Upper lobe of right lung (tissue), 1 donor: Measurements from ENCODE around the gene CAMTA1. TPM values are rescaled to one million over a fixed set of nuclear protein-coding genes. Genes with fewer than 3 reads are reported as not detected.

Experiments
- ATAC-seq: fragments of 200-7000 bp; cut with Tn5 transposase; one replicate; pipeline ENCODE4 v1.9.1; 2020; ENCODE audit warnings: mild to moderate bottlenecking, moderate library complexity
- DNase-seq: peaks from one replicate; pipeline ENCODE4 v3.0.0-alpha.2; 2020
- H3K27ac ChIP-seq: fragments of 200-600 bp; one replicate; pipeline ENCODE4 v1.8.0; 2022
- H3K27me3 ChIP-seq: fragments of 200-600 bp; one replicate; pipeline ENCODE4 v1.8.0; 2022; ENCODE audit warnings: mild to moderate bottlenecking
- H3K36me3 ChIP-seq: fragments of 200-600 bp; one replicate; pipeline ENCODE4 v1.8.0; 2022
- H3K4me1 ChIP-seq: fragments of 200-600 bp; one replicate; pipeline ENCODE4 v1.8.0; 2022
- H3K4me3 ChIP-seq: fragments of 200-600 bp; one replicate; pipeline ENCODE4 v1.8.0; 2022; ENCODE audit warnings: mild to moderate bottlenecking
- H3K9me3 ChIP-seq: fragments of 200-600 bp; one replicate; pipeline ENCODE4 v1.8.0; 2022
- CTCF ChIP-seq: fragments of 200-600 bp; IDR thresholded peaks from one replicate; pipeline ENCODE4 v1.8.0; 2022; ENCODE audit warnings: antibody characterized with exemption
- intact Hi-C: fragments of 100-400 bp; cut with DNase I; formaldehyde crosslinking; loops from one replicate; pipeline ENCODE4 v1.11.0; 2022
- total RNA-seq: library from RNA; stranded (reverse); fragmentation: NEBNext Ultra II Directional; extraction: Animal tissue kit (Norgen Biotek cat#: 25700); gene quantifications from one replicate; pipeline ENCODE4 v1.2.1, GENCODE V29; 2021
- donor health status: DM: no; HTN: yes; CAD: no; lungs with severe emphysema.

Gene CAMTA1
- total RNA-seq, 1 donor from 2014 or later = 63.4 TPM

DNA sequence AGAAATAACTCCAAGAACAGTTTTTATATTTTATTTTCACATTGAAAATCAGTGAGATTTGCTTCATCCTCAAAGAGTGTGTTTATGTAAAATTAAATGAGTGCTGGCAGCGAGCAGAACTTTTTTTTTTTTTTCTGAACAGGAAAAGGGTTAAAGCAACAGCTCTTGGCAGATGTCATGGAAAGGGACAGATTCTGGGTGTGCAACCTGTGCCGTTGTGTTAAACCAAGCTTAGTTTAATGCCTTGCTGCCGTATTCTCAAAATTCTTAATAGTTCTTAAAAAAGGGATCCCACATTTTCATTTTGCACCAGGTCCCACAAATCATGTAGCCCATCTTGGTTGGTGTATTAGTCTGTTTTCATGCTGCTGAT, 758.5 kb downstream of the CAMTA1 start:
- intact Hi-C loops = no loop called here
- Histone ChIP-seq H3K4me3 (no peak overlapping the region), H3K4me1 (no peaks in the 10 kb centered on the region), H3K27ac (no peak overlapping the region), H3K9me3 (no peaks in the 10 kb centered on the region), H3K27me3 (no peaks in the 10 kb centered on the region), H3K36me3 (no peaks in the 10 kb centered on the region)
- no peak for DNase-seq
- ATAC-seq = no peak
- TF ChIP-seq CTCF = no peak

GRCh38 chr1:7549277-7550161, 764.3 kb downstream of the CAMTA1 start:
- peak overlapping the region; percentile 30 for H3K27ac ChIP-seq
- ATAC-seq = peak; percentile 59

GRCh38 chr1:7550261-7550865, 765.1 kb downstream of the CAMTA1 start:
- TF ChIP-seq CTCF = no peak
- H3K36me3 ChIP-seq = no peaks in the 10 kb centered on the region
- no peaks in the 10 kb centered on the region for H3K9me3 ChIP-seq
- peak; percentile 18 for ATAC-seq
- H3K27ac ChIP-seq = peak overlapping the region; percentile 30
- peaks cover 25% of the 10 kb centered on the region for H3K4me1 ChIP-seq
- intact Hi-C loops = no loop called here
- DNase-seq = peak; percentile 64
- H3K27me3 ChIP-seq = no peaks in the 10 kb centered on the region
- no peak overlapping the region for H3K4me3 ChIP-seq

More at GRCh38 chr1:7549277-7550161, 764.3 kb downstream of the CAMTA1 start:
- intact Hi-C loops = no loop called here
- peak; percentile 52 for DNase-seq
- TF ChIP-seq CTCF = no peak
- no peaks in the 10 kb centered on the region for H3K36me3 ChIP-seq
- no peak overlapping the region for H3K4me3 ChIP-seq
- H3K4me1 ChIP-seq = peaks cover 25% of the 10 kb centered on the region
- H3K9me3 ChIP-seq = no peaks in the 10 kb centered on the region
- H3K27me3 ChIP-seq = no peaks in the 10 kb centered on the region

DNA sequence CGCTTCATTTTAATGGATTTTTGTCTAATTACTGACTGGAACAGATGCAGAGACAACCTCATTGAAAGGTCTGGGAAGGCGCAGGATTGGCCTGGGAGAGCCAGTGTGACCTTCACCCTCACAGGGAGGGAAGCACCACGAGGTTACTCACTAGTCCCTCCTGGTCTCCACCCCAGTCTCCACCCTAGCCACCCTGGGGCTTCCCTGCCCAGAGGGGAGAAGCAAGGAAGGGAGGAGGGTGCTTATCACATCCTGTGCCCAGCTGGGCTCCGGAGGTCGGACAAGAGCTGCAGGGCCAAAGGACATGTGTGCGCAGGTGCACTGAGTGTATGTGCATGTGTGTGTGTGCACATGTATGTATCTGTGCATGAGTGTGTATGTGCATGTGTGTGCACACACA, 765.7 kb downstream of the CAMTA1 start:
- H3K27ac ChIP-seq = no peak overlapping the region
- DNase-seq (peak; percentile 41), ATAC-seq (no peak)
- peaks cover 25% of the 10 kb centered on the region for H3K4me1 ChIP-seq
- no peak overlapping the region for H3K4me3 ChIP-seq
- H3K27me3 ChIP-seq = no peaks in the 10 kb centered on the region
- H3K9me3 ChIP-seq = no peaks in the 10 kb centered on the region
- no peaks in the 10 kb centered on the region for H3K36me3 ChIP-seq
- TF ChIP-seq CTCF = no peak
- intact Hi-C loops = no loop called here

- intact Hi-C loops = no loop called here
- H3K27ac ChIP-seq = no peak overlapping the region
- H3K36me3 ChIP-seq = no peaks in the 10 kb centered on the region
- H3K9me3 ChIP-seq = no peaks in the 10 kb centered on the region
- no peak for TF ChIP-seq CTCF
- no peaks in the 10 kb centered on the region for H3K27me3 ChIP-seq
- DNase-seq (peak; percentile 44), ATAC-seq (no peak)
- H3K4me1 ChIP-seq = peaks cover 25% of the 10 kb centered on the region
- no peak overlapping the region for H3K4me3 ChIP-seq
Measured at GRCh38 chr1:7551442-7551841, 766.2 kb downstream of the CAMTA1 start.
